CD8-positive, alpha-beta memory T cell (primary cell): ENCODE measurements around the gene GOT1. TPM values are rescaled to one million over a fixed set of nuclear protein-coding genes. Genes with fewer than 3 reads are reported as not detected.
A peak's percentile ranks its signal among the peaks of the same experiment; 100 is the strongest.

ENCODE experiments used
- CTCF ChIA-PET: fragments of 350-600 bp; sonication (Branson Sonifier 250); formaldehyde crosslinking; loops from one replicate; lab custom pipeline; 2021; ENCODE audit warnings: antibody characterized with exemption; lab: Charles Lee
- POLR2A ChIA-PET: fragments of 350-600 bp; sonication (Branson Sonifier 250); formaldehyde crosslinking; loops from one replicate; lab custom pipeline; 2021; ENCODE audit warnings: antibody characterized with exemption; lab: Charles Lee
- DNase-seq, 5 donors: peaks; one replicate each; pipeline versions ENCODE4 v3.0.0 to v3.0.0-alpha.2; 2020 to 2022; ENCODE audit warnings: mixed read lengths in 1 of 5
- H3K27ac ChIP-seq: one replicate; pipeline ENCODE4 v1.7.0; 2013; ENCODE audit warnings: low read depth, mild to moderate bottlenecking, low read length, moderate library complexity
- H3K27me3 ChIP-seq: 2 replicates; pipeline ENCODE4 v1.7.0; 2013; ENCODE audit warnings: low read length, mild to moderate bottlenecking; ENCODE audit not compliant: insufficient read depth, poor library complexity, severe bottlenecking
- H3K36me3 ChIP-seq: 2 replicates; pipeline ENCODE4 v1.7.0; 2013; ENCODE audit warnings: mild to moderate bottlenecking, low read length, moderate library complexity; ENCODE audit not compliant: insufficient read depth
- H3K4me1 ChIP-seq: 2 replicates; pipeline ENCODE4 v1.7.0; 2013; ENCODE audit warnings: mild to moderate bottlenecking, low read length, moderate library complexity; ENCODE audit not compliant: insufficient read depth
- H3K4me3 ChIP-seq: 2 replicates; pipeline ENCODE4 v1.7.0; 2013; ENCODE audit warnings: mild to moderate bottlenecking, low read length
- H3K9me3 ChIP-seq: 2 replicates; pipeline ENCODE4 v1.7.0; 2013; ENCODE audit warnings: mild to moderate bottlenecking, low read length
- H3K27ac Mint-ChIP-seq, 8 donors: one replicate each; pipeline ENCODE4 v1.8.0; 2020 to 2021; ENCODE audit warnings: mixed read lengths in 8 of 8, mild to moderate bottlenecking in 6 of 8, inconsistent platforms in 3 of 8, moderate library complexity in 3 of 8
- H3K27me3 Mint-ChIP-seq, 2 donors: one replicate each; pipeline ENCODE4 v1.8.0; 2020 to 2021; ENCODE audit warnings: mixed read lengths in 2 of 2, mild to moderate bottlenecking in 1 of 2, moderate library complexity in 1 of 2
- H3K36me3 Mint-ChIP-seq, 3 donors: one replicate each; pipeline ENCODE4 v1.8.0; 2020 to 2021; ENCODE audit warnings: mixed read lengths in 3 of 3, inconsistent platforms in 1 of 3, mild to moderate bottlenecking in 1 of 3
- H3K4me1 Mint-ChIP-seq, 3 donors: one replicate each; pipeline ENCODE4 v1.8.0; 2020 to 2021; ENCODE audit warnings: mixed read lengths in 3 of 3, inconsistent platforms in 1 of 3, mild to moderate bottlenecking in 1 of 3
- H3K4me3 Mint-ChIP-seq, 7 donors: one replicate each; pipeline ENCODE4 v1.8.0; 2020 to 2021; ENCODE audit warnings: mixed read lengths in 7 of 7, mild to moderate bottlenecking in 6 of 7, moderate library complexity in 4 of 7, inconsistent platforms in 2 of 7
- H3K9me3 Mint-ChIP-seq, 5 donors: one replicate each; pipeline ENCODE4 v1.8.0; 2020 to 2022; ENCODE audit warnings: mixed read lengths in 5 of 5, mild to moderate bottlenecking in 3 of 5, moderate library complexity in 2 of 5, inconsistent platforms in 1 of 5
- polyA plus RNA-seq: library from polyadenylated mRNA; unstranded; fragments of 300-500 nt; fragmentation: Illumina TruSeq; gene quantifications from one replicate; pipeline ENCODE4 v1.2.3, GENCODE V29; 2021
- total RNA-seq, 2 experiments: library from RNA; stranded (reverse); gene quantifications; one replicate each; pipeline ENCODE4 v1.2.3, GENCODE V29; 2021

GOT1 gene
- total and polyA plus RNA-seq, 3 experiments from 2014 or later: 24.6 to 33.4 (median 32.9) TPM

DNA sequence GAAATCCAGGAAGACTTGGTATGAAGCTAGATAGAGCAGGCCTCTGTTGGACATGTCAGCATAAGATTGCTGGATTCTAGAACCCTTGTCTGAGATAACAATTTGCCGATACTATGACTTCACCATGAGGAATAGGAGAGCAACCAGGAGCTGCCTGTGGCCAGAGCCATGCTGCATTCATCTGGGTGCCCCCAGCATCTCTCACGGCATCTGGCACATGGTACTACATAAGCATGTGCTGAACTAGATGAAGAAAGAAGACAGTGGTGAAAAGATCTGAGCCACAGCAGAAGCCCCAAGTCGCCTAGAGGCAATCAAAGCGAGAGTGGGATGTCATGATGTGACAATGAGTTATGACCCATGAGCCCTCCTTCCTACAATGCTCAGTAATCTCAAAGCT lies 19.5 kb downstream of the GOT1 start:
- no peak overlapping the region for H3K4me3 ChIP-seq
- CTCF ChIA-PET: interaction anchor here (1.8 kb wide), 1 partner anchor 25 kb away, joined by 5 read pairs; no protein-coding TSS in a partner anchor

DNA sequence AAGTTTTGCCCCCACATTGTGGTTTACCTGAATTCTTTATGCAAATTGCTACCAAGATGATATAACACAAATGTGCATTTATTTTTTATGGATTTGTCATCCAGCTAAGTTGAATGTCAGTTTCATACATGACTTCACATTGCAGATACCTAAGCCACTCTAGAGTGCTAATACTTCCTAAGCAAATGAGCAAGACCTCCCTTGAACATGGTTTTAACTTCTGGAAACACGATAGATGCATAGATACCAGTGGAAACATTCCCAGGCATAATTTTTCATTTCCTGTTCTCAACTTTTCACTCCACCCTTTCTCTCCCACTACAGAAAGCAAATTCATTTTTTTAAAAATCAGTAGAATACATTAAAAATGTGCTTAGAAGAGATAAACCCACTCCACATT lies 20.3 kb downstream of the GOT1 start:
- no peaks in the 10 kb centered on the region for H3K27me3 ChIP-seq
- H3K4me1 Mint-ChIP-seq: peaks cover 0 to 9% (median 3%) of the 10 kb centered on the region in 3 donors
- H3K4me1 ChIP-seq: no peaks in the 10 kb centered on the region
- DNase-seq: no peak
- no peak overlapping the region for H3K4me3 ChIP-seq
- H3K36me3 ChIP-seq: peaks cover 11% of the 10 kb centered on the region
- no peak overlapping the region for H3K4me3 Mint-ChIP-seq
- no peaks in the 10 kb centered on the region for H3K9me3 ChIP-seq
- H3K27me3 Mint-ChIP-seq: no peaks in the 10 kb centered on the region
- ChIA-PET CTCF (no interaction called here), POLR2A (no interaction called here)
- H3K9me3 Mint-ChIP-seq: no peaks in the 10 kb centered on the region
- no peak overlapping the region for H3K27ac ChIP-seq
- no peak overlapping the region for H3K27ac Mint-ChIP-seq
- peaks cover 13 to 54% (median 15%) of the 10 kb centered on the region in 3 donors for H3K36me3 Mint-ChIP-seq

More for the DNA sequence above, 19.5 kb downstream of the GOT1 start:
- POLR2A ChIA-PET: no interaction called here
- Mint-ChIP-seq H3K4me1 (peaks cover 0 to 10% (median 4%) of the 10 kb centered on the region in 3 donors), H3K4me3 (no peak overlapping the region), H3K9me3 (no peaks in the 10 kb centered on the region), H3K36me3 (peaks cover 7 to 52% (median 11%) of the 10 kb centered on the region in 3 donors), H3K27ac (peak overlapping the region in 1 of 8 donors; percentile 44), H3K27me3 (no peaks in the 10 kb centered on the region)
- Histone ChIP-seq H3K4me1 (no peaks in the 10 kb centered on the region), H3K27me3 (no peaks in the 10 kb centered on the region), H3K27ac (no peak overlapping the region), H3K36me3 (peaks cover 8% of the 10 kb centered on the region), H3K9me3 (no peaks in the 10 kb centered on the region)
- no peak for DNase-seq

DNA sequence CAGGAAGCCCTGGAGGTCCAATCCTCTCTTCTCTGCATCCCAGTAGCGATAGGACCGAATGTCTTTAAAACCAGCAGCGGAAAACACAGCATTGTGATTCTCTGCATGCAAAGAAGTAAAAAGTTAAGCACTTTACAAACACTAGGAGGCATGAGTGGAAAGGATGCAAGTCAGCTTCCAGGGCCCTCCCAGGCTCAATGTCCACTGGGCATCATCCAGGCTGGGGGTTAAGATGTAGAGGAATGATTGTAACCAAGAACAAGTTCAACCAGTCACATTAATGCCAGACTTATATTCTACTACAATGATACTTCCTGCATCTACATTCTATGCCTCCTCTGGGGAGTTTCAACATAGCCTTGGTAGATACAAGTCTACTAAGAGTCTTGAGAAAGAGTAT lies 24.3 kb downstream of the GOT1 start:
- H3K36me3 ChIP-seq: peaks cover 19% of the 10 kb centered on the region
- H3K27ac Mint-ChIP-seq: no peak overlapping the region

GRCh38 chr10:99403674-99404073 lies 26.8 kb downstream of the GOT1 start:
- H3K36me3 ChIP-seq: peaks cover 27% of the 10 kb centered on the region

More for the DNA sequence above, 24.3 kb downstream of the GOT1 start:
- no peak overlapping the region for H3K4me3 Mint-ChIP-seq
- H3K4me1 Mint-ChIP-seq: no peaks in the 10 kb centered on the region
- Histone ChIP-seq H3K4me1 (no peaks in the 10 kb centered on the region), H3K4me3 (no peak overlapping the region), H3K27me3 (no peaks in the 10 kb centered on the region), H3K27ac (no peak overlapping the region), H3K9me3 (no peaks in the 10 kb centered on the region)
- H3K36me3 Mint-ChIP-seq: peaks cover 19 to 76% (median 20%) of the 10 kb centered on the region in 3 donors
- no peaks in the 10 kb centered on the region for H3K9me3 Mint-ChIP-seq
- DNase-seq: no peak
- no peaks in the 10 kb centered on the region for H3K27me3 Mint-ChIP-seq
- POLR2A ChIA-PET: no interaction called here
- CTCF ChIA-PET: interaction anchor here (2.0 kb wide), 1 partner anchor 15 kb away, joined by 4 read pairs; no protein-coding TSS in a partner anchor

GRCh38 chr10:99399664-99400063 lies 30.8 kb downstream of the GOT1 start:
- Histone ChIP-seq H3K27ac (no peak overlapping the region), H3K4me3 (no peak overlapping the region), H3K27me3 (no peaks in the 10 kb centered on the region), H3K9me3 (no peaks in the 10 kb centered on the region), H3K36me3 (peaks cover 17% of the 10 kb centered on the region), H3K4me1 (no peaks in the 10 kb centered on the region)
- Mint-ChIP-seq H3K9me3 (no peaks in the 10 kb centered on the region), H3K27ac (no peak overlapping the region), H3K36me3 (peaks cover 5 to 82% (median 12%) of the 10 kb centered on the region in 3 donors), H3K4me3 (no peak overlapping the region), H3K27me3 (no peaks in the 10 kb centered on the region), H3K4me1 (no peaks in the 10 kb centered on the region)
- ChIA-PET POLR2A (no interaction called here), CTCF (no interaction called here)
- no peak for DNase-seq

More at GRCh38 chr10:99403674-99404073, 26.8 kb downstream of the GOT1 start:
- Histone ChIP-seq H3K4me3 (no peak overlapping the region), H3K27me3 (no peaks in the 10 kb centered on the region), H3K9me3 (no peaks in the 10 kb centered on the region), H3K27ac (no peak overlapping the region), H3K4me1 (no peaks in the 10 kb centered on the region)
- Mint-ChIP-seq H3K36me3 (peaks cover 19 to 87% (median 22%) of the 10 kb centered on the region in 3 donors), H3K27ac (no peak overlapping the region), H3K4me1 (no peaks in the 10 kb centered on the region), H3K27me3 (no peaks in the 10 kb centered on the region), H3K9me3 (no peaks in the 10 kb centered on the region), H3K4me3 (no peak overlapping the region)
- no peak for DNase-seq
- CTCF ChIA-PET: interaction anchor here (5.1 kb wide), 1 partner anchor 11 kb away, joined by 28 read pairs; no protein-coding TSS in a partner anchor
- POLR2A ChIA-PET: no interaction called here

DNA sequence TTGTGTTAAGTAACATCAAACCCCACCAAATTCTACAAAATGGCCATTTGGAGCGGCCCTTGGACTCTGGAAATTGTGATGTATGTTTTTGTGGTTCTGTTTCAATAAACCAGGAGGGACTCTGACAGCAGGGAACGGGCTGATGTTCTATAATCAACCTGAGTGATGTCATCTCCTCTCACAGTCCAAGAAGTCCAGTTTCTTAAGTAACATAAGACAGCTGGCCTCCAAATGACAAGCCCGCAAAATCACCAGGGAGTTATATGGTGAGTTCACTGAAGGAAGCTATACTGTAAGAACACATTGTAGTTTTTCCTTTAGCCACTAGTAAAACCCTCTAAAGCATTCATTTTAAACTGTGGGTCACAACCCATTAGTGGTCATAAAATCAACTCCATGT lies 34.0 kb downstream of the GOT1 start:
- Histone ChIP-seq H3K4me1 (peaks cover 4% of the 10 kb centered on the region), H3K9me3 (no peaks in the 10 kb centered on the region), H3K27me3 (no peaks in the 10 kb centered on the region), H3K27ac (no peak overlapping the region), H3K36me3 (peaks cover 9% of the 10 kb centered on the region), H3K4me3 (no peak overlapping the region)
- no peaks in the 10 kb centered on the region for H3K9me3 Mint-ChIP-seq
- no peak overlapping the region for H3K4me3 Mint-ChIP-seq
- CTCF ChIA-PET: no interaction called here
- peaks cover 0 to 53% (median 6%) of the 10 kb centered on the region in 3 donors for H3K36me3 Mint-ChIP-seq
- no peaks in the 10 kb centered on the region for H3K27me3 Mint-ChIP-seq
- H3K4me1 Mint-ChIP-seq: peaks cover 0 to 3% (median 2%) of the 10 kb centered on the region in 3 donors
- H3K27ac Mint-ChIP-seq: no peak overlapping the region
- POLR2A ChIA-PET: no interaction called here
- DNase-seq: no peak

DNA sequence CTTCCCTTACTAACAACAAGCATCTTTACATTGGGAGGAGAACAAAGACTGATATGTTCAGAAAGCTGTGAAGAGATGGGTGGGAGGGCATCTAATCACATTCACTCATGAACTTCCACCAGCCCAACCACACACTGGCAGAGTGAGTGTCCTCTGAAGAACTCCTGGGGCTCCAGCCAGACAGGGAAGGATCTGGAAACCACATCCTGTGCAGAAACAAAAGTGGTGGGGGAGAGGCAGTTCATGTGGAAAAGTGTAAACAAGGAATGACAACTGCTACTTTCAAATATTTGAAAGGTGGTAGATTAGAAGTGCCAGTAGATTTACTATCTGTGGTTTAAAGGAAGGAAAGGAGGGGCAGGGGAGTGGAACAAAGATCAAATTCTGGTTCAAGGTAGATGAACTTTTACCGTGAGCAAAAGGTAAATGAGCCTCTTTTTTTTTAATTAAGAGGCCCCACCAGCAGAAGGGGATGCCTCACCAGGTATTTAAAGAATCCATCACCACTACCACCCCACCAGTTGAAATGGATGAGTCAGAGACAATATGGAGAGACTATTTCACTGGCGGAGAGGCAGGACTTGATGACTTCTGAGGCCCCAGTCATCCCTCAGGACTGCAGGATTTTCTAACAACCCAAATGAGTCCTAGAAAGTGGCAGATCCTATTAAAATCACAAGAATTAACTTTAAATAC lies 34.5 kb downstream of the GOT1 start:
- CTCF ChIA-PET: no interaction called here
- H3K27me3 Mint-ChIP-seq: no peaks in the 10 kb centered on the region
- H3K9me3 ChIP-seq: no peaks in the 10 kb centered on the region
- peaks cover 0 to 3% (median 2%) of the 10 kb centered on the region in 3 donors for H3K4me1 Mint-ChIP-seq
- H3K36me3 ChIP-seq: peaks cover 9% of the 10 kb centered on the region
- no peaks in the 10 kb centered on the region for H3K9me3 Mint-ChIP-seq
- H3K4me3 ChIP-seq: no peak overlapping the region
- peak overlapping the region in 5 of 8 donors; percentile 0 to 84 (median 41) for H3K27ac Mint-ChIP-seq
- POLR2A ChIA-PET: no interaction called here
- peaks cover 0 to 48% (median 6%) of the 10 kb centered on the region in 3 donors for H3K36me3 Mint-ChIP-seq
- DNase-seq: no peak
- H3K4me1 ChIP-seq: peaks cover 4% of the 10 kb centered on the region
- no peak overlapping the region for H3K27ac ChIP-seq
- H3K4me3 Mint-ChIP-seq: no peak overlapping the region
- H3K27me3 ChIP-seq: no peaks in the 10 kb centered on the region

GRCh38 chr10:99394761-99395386 lies 35.5 kb downstream of the GOT1 start:
- Histone ChIP-seq H3K27me3 (no peaks in the 10 kb centered on the region), H3K27ac (no peak overlapping the region), H3K9me3 (no peaks in the 10 kb centered on the region), H3K4me1 (peaks cover 4% of the 10 kb centered on the region), H3K4me3 (no peak overlapping the region), H3K36me3 (peaks cover 9% of the 10 kb centered on the region)
- H3K27me3 Mint-ChIP-seq: no peaks in the 10 kb centered on the region
- peaks cover 0 to 40% (median 6%) of the 10 kb centered on the region in 3 donors for H3K36me3 Mint-ChIP-seq
- H3K4me1 Mint-ChIP-seq: peaks cover 0 to 3% (median 2%) of the 10 kb centered on the region in 3 donors
- no peak for DNase-seq
- no peak overlapping the region for H3K4me3 Mint-ChIP-seq
- POLR2A ChIA-PET: no interaction called here
- CTCF ChIA-PET: no interaction called here
- no peaks in the 10 kb centered on the region for H3K9me3 Mint-ChIP-seq
- peak overlapping the region in 2 of 8 donors; percentile 39 to 50 for H3K27ac Mint-ChIP-seq
